IMR-90 (cell line): ENCODE measurements around the gene SLC25A44. TPM values are rescaled to one million over a fixed set of nuclear protein-coding genes. Genes with fewer than 3 reads are reported as not detected.

ENCODE experiments used
- ATAC-seq: fragments of 200-7000 bp; cut with Tn5 transposase; 2 replicates; pipeline ENCODE4 v1.9.1; 2020; ENCODE audit warnings: low read depth, mild to moderate bottlenecking, moderate library complexity
- BruUV-seq: library from RNA; stranded (reverse); fragments of 400-500 nt; replicated peaks from 2 replicates; lab custom pipeline; 2021; lab: Mats Ljungman, UMichigan
- CTCF ChIA-PET: fragments of 300-600 bp; formaldehyde crosslinking; extraction: SDS; loops from one replicate; lab custom pipeline; 2021; ENCODE audit warnings: antibody characterized with exemption; lab: Yijun Ruan, JAX
- POLR2A ChIA-PET: fragments of 300-600 bp; sonication (Branson Sonifier 250); formaldehyde crosslinking; loops from one replicate; lab custom pipeline; 2022; ENCODE audit warnings: antibody characterized with exemption; ENCODE audit not compliant: unreplicated experiment; lab: Charles Lee
- DNase-seq: peaks from one replicate; pipeline ENCODE4 v3.0.0; 2013
- H2AFZ ChIP-seq: replicated peaks from 2 replicates; pipeline ENCODE3; 2013; ENCODE audit warnings: low read length, mild to moderate bottlenecking; ENCODE audit not compliant: poor library complexity
- H2AK5ac ChIP-seq: 2 replicates; pipeline ENCODE4 v1.6.1; 2013; ENCODE audit warnings: low read depth, low read length, inconsistent platforms
- H2AK9ac ChIP-seq: replicated peaks from 2 replicates; pipeline ENCODE3; 2013; ENCODE audit warnings: mild to moderate bottlenecking, low read depth, low read length, moderate library complexity; ENCODE audit not compliant: poor library complexity
- H2BK120ac ChIP-seq: 2 replicates; pipeline ENCODE4 v1.6.1; 2013; ENCODE audit warnings: low read depth, low read length, inconsistent platforms
- H2BK15ac ChIP-seq: 3 replicates; pipeline ENCODE4 v1.6.1; 2013; ENCODE audit warnings: low read depth, low read length, inconsistent platforms
- H2BK20ac ChIP-seq: 2 replicates; pipeline ENCODE4 v1.6.1; 2013; ENCODE audit warnings: low read depth, mild to moderate bottlenecking, inconsistent platforms, low read length, moderate library complexity
- H2BK5ac ChIP-seq: 2 replicates; pipeline ENCODE4 v1.6.1; 2013; ENCODE audit warnings: mild to moderate bottlenecking, low read depth, low read length, inconsistent platforms; ENCODE audit not compliant: poor library complexity, severe bottlenecking
- H3K14ac ChIP-seq: replicated peaks from 2 replicates; pipeline ENCODE4 v1.6.1; 2013; ENCODE audit warnings: low read depth, low read length, inconsistent platforms
- H3K18ac ChIP-seq: 2 replicates; pipeline ENCODE4 v1.6.1; 2013; ENCODE audit warnings: low read depth, low read length, control low read depth
- H3K23ac ChIP-seq: 2 replicates; pipeline ENCODE4 v1.6.1; 2013; ENCODE audit warnings: low read depth, low read length, inconsistent platforms
- H3K27ac ChIP-seq: 2 replicates; pipeline ENCODE4 v1.5.1; 2013; ENCODE audit warnings: mild to moderate bottlenecking, control low read depth, low read length; ENCODE audit not compliant: insufficient read depth
- H3K27me3 ChIP-seq: 2 replicates; pipeline ENCODE4 v1.6.1; 2013; ENCODE audit warnings: low read length; ENCODE audit not compliant: control insufficient read depth, insufficient read depth
- H3K36me3 ChIP-seq: 2 replicates; pipeline ENCODE4 v1.6.1; 2013; ENCODE audit warnings: low read length, mixed read lengths; ENCODE audit not compliant: control insufficient read depth, insufficient read depth
- H3K4ac ChIP-seq: 2 replicates; pipeline ENCODE4 v1.6.1; 2013; ENCODE audit warnings: low read depth, low read length, inconsistent platforms
- H3K4me1 ChIP-seq: 2 replicates; pipeline ENCODE4 v1.6.1; 2013; ENCODE audit warnings: low read length, mixed read lengths; ENCODE audit not compliant: control insufficient read depth, insufficient read depth
- H3K4me2 ChIP-seq: 2 replicates; pipeline ENCODE4 v1.6.1; 2013; ENCODE audit warnings: low read depth, mild to moderate bottlenecking, control low read depth, low read length, moderate library complexity
- H3K4me3 ChIP-seq: 2 replicates; pipeline ENCODE4 v1.5.1; 2013; ENCODE audit warnings: low read depth, mild to moderate bottlenecking, control low read depth, low read length, moderate library complexity; ENCODE audit not compliant: insufficient read depth
- H3K56ac ChIP-seq: 2 replicates; pipeline ENCODE4 v1.6.1; 2013; ENCODE audit warnings: low read length, inconsistent platforms; ENCODE audit not compliant: insufficient read depth; ENCODE audit errors: extremely low read depth
- H3K79me1 ChIP-seq, 2 experiments: 2 replicates each; pipeline ENCODE4 v1.6.1; 2013; ENCODE audit warnings: low read length in 2 of 2, inconsistent platforms in 1 of 2, low read depth in 1 of 2
- H3K9ac ChIP-seq: 2 replicates; pipeline ENCODE4 v1.6.1; 2013; ENCODE audit warnings: low read depth, low read length, control low read depth
- H3K9me1 ChIP-seq: 2 replicates; pipeline ENCODE4 v1.6.1; 2013; ENCODE audit warnings: low read length, inconsistent platforms; ENCODE audit not compliant: insufficient read depth
- H3K9me3 ChIP-seq: 2 replicates; pipeline ENCODE4 v1.6.1; 2013; ENCODE audit warnings: low read length; ENCODE audit not compliant: control insufficient read depth, insufficient read depth
- H4K20me1 ChIP-seq: 2 replicates; pipeline ENCODE4 v1.6.1; 2013; ENCODE audit warnings: low read length, inconsistent platforms; ENCODE audit not compliant: insufficient read depth
- H4K5ac ChIP-seq: 2 replicates; pipeline ENCODE4 v1.6.1; 2013; ENCODE audit warnings: mild to moderate bottlenecking, low read depth, low read length, control low read depth
- H4K8ac ChIP-seq, 2 experiments: 2 replicates each; pipeline ENCODE4 v1.6.1; 2013; ENCODE audit warnings: low read depth in 2 of 2, low read length in 2 of 2, control low read depth in 1 of 2, inconsistent platforms in 1 of 2
- H4K91ac ChIP-seq: 2 replicates; pipeline ENCODE4 v1.6.1; 2013; ENCODE audit warnings: low read depth, low read length, inconsistent platforms; ENCODE audit not compliant: insufficient read depth
- MAFK ChIP-seq: IDR thresholded peaks from 2 replicates; pipeline ENCODE4 v1.6.1; 2012; ENCODE audit warnings: low read depth, low read length, improper control_type of control experiment
- MAZ ChIP-seq: IDR thresholded peaks from 2 replicates; pipeline ENCODE4 v1.6.1; 2012; ENCODE audit warnings: low read depth, mild to moderate bottlenecking, low read length, improper control_type of control experiment, moderate library complexity, borderline replicate concordance
- MXI1 ChIP-seq: IDR thresholded peaks from 2 replicates; pipeline ENCODE4 v1.6.1; 2012; ENCODE audit warnings: low read depth, mild to moderate bottlenecking, low read length, moderate library complexity, borderline replicate concordance
- RAD21 ChIP-seq: IDR thresholded peaks from 2 replicates; pipeline ENCODE4 v1.6.1; 2012; ENCODE audit warnings: low read length, improper control_type of control experiment
- RCOR1 ChIP-seq: IDR thresholded peaks from 2 replicates; pipeline ENCODE4 v1.6.1; 2012; ENCODE audit warnings: mild to moderate bottlenecking, low read length, improper control_type of control experiment; ENCODE audit not compliant: insufficient replicate concordance
- USF2 ChIP-seq: fragments of 150-350 bp; IDR thresholded peaks from 2 replicates; pipeline ENCODE4 v1.6.1; 2017; ENCODE audit warnings: mild to moderate bottlenecking, antibody characterized with exemption, low read length, low read depth
- WGBS, 2 experiments: methylation state at CpG; one replicate each; pipeline versions ENCODE4 v1.1.5 to v1.1.7; 2013; ENCODE audit warnings: missing lambda C conversion rate in 2 of 2; ENCODE audit not compliant: insufficient read length in 1 of 2; ENCODE audit errors: extremely low coverage in 2 of 2; 5-methylcytosine and 5-hydroxymethylcytosine counted together
- dilution Hi-C: fragments of 300-500 bp; cut with HindIII; formaldehyde crosslinking; loops from one replicate; pipeline ENCODE4 v1.14.3; 2018; ENCODE audit warnings: low sequenced_read_pairs; ENCODE audit not compliant: unreplicated experiment
- in situ Hi-C: fragments of 300-500 bp; cut with MboI; formaldehyde crosslinking; loops from 3 replicates; pipeline ENCODE4 v1.14.3; 2019; ENCODE audit warnings: low sequenced_read_pairs, inconsistent platforms, mixed read lengths
- intact Hi-C: fragments of 100-400 bp; cut with micrococcal nuclease; formaldehyde crosslinking; loops from 2 replicates; pipeline ENCODE4 v1.10.0; 2022
- polyA plus RNA-seq, 3 experiments: library from polyadenylated mRNA; depleted of rRNA; stranded (reverse); fragments of >200 nt; gene quantifications; 2 replicates each; pipeline ENCODE4 v1.2.3, GENCODE V29; 2012; ENCODE audit warnings: low replicate concordance in 1 of 3
- total RNA-seq: library from RNA; depleted of rRNA; stranded (reverse); fragments of >200 nt; gene quantifications from 2 replicates; pipeline ENCODE4 v1.2.3, GENCODE V29; 2012
- TF ChIP-seq, protein P1 (sequence below): fragments of 150-350 bp; IDR thresholded peaks from 2 replicates; pipeline ENCODE4 v1.6.1; 2016; ENCODE audit warnings: low read depth, mild to moderate bottlenecking, low read length, moderate library complexity, borderline replicate concordance

The SLC25A44 gene
- total and polyA plus RNA-seq, 2 of the 4 experiments (the other 2 are of a cell fraction), result 12.7 to 20.2 TPM

DNA sequence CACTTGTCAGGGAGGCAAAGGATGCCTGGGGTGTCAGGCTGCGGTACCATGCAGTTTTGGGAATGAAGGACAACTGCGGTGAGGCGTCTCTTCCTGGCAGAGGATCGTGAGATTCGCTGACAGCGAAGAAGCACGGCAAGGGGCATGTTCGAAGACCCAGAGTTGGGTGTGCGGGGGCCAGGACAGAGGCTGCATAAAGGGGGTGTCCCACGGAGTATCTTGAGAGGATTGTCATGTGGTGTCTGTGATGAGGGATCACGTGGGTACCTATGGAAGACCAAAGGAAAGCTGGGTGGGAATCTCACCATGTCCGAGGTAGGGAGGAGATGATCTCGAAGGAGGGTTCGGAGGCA is 372 bp downstream of the SLC25A44 start:
- Histone ChIP-seq H4K20me1 (peaks cover 16% of the 10 kb centered on the region), H3K36me3 (peaks cover 7% of the 10 kb centered on the region; the same call in 1 of the 2 replicates), H3K9me1 (peaks cover 12% of the 10 kb centered on the region), H2AK9ac (peak overlapping the region; percentile 83), H4K5ac (no peak overlapping the region; the same call in 1 of the 2 replicates), H2BK120ac (peak overlapping the region; percentile 13; the same call in 1 of the 2 replicates), H3K4me2 (peak overlapping the region; percentile 79), H2AFZ (peak overlapping the region; percentile 93), H3K23ac (peak overlapping the region; percentile 68; the same call in 1 of the 2 replicates), H3K4me1 (no peaks in the 10 kb centered on the region), H3K9ac (peak overlapping the region; percentile 82), H3K79me1 (peaks cover 24 to 51% of the 10 kb centered on the region in 2 experiments), H3K9me3 (no peaks in the 10 kb centered on the region), H2BK15ac (no peak overlapping the region), H3K56ac (peak overlapping the region; percentile 56), H3K18ac (no peak overlapping the region), H3K27ac (peak overlapping the region; percentile 56), H3K4me3 (peak overlapping the region; percentile 60), H2BK5ac (no peak overlapping the region), H4K8ac (peak overlapping the region; percentile 51 to 68; a peak in 2 of 4 replicates), H2BK20ac (no peak overlapping the region), H3K4ac (peak overlapping the region; percentile 42), H4K91ac (peak overlapping the region; percentile 48), H3K27me3 (no peaks in the 10 kb centered on the region), H2AK5ac (peak overlapping the region; percentile 93), H3K14ac (peak overlapping the region; percentile 78)
- TSS peak; percentile 26 for BruUV-seq
- in situ Hi-C loops, result no loop called here
- POLR2A ChIA-PET, result interaction anchor here (0.5 to 1.5 kb wide), 2 partner anchors 18 to 218 kb away, joined by 3 to 16 read pairs; partner anchors contain the start of gene PMF1
- CTCF ChIA-PET, result no interaction called here
- DNase-seq, result peak; percentile 7
- dilution Hi-C loops, result no loop called here
- intact Hi-C loops, result no loop called here
- peak; percentile 10; the same call in 1 of the 2 replicates for ATAC-seq
- WGBS, 2 experiments, result 5% methylated on average over 9 of the region's 14 CpGs; no CpG with 5 or more reads in 1 of the 2 experiments
- TF ChIP-seq USF2 (peak; percentile 89), RAD21 (no peak), RCOR1 (no peak), MAFK (no peak), MXI1 (no peak), MAZ (no peak)
- TF ChIP-seq, protein P1, sequence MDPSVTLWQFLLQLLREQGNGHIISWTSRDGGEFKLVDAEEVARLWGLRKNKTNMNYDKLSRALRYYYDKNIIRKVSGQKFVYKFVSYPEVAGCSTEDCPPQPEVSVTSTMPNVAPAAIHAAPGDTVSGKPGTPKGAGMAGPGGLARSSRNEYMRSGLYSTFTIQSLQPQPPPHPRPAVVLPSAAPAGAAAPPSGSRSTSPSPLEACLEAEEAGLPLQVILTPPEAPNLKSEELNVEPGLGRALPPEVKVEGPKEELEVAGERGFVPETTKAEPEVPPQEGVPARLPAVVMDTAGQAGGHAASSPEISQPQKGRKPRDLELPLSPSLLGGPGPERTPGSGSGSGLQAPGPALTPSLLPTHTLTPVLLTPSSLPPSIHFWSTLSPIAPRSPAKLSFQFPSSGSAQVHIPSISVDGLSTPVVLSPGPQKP, result no peak
